Measurements from ENCODE around the gene ATG7. TPM values are rescaled to one million over a fixed set of nuclear protein-coding genes. Genes with fewer than 3 reads are reported as not detected.

Gene ATG7
- total and polyA plus RNA-seq, 10 of the 15 experiments (the other 5 are each of a cell fraction or from before 2014, with no cell fraction given), result 13.5 to 49.5 (median 26.4) TPM

DNA sequence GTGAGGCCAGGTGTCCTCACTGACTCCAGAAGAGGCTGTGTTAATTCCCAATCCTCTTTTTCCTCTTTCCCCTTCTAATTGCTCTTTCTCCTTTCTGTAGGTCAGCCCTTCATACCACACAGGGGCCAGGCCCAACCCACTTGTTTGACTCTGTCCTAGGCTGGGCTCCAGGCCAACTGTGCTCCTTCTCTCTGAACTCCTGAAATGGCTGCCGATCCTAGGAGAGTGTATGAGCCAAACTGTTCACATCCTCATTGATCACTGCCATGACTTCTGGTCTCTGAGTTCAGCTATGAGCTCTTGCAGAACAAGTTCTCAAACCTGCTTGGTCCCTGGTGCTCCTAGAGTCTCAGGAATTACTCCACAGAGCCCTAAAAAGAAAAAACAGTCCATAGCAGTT lies 226.4 kb downstream of the ATG7 start:
- Histone ChIP-seq H2AFZ (ENCODE audit: control insufficient read depth, low read depth, low read length) (no peak overlapping the region), H3K9ac (ENCODE audit: control insufficient read depth, insufficient read depth, low read length) (no peak overlapping the region), H3K27me3 (replicated peaks in 1 of 2; ENCODE audit: control insufficient read depth in 2 of 2, insufficient read depth in 2 of 2, low read length in 1 of 2) (no peaks in the 10 kb centered on the region), H3K4me2 (ENCODE audit: control insufficient read depth, insufficient read depth) (no peak overlapping the region), H4K20me1 (ENCODE audit: control insufficient read depth, insufficient read depth) (no peaks in the 10 kb centered on the region), H3K79me2 (ENCODE audit: control insufficient read depth, insufficient read depth, low read length) (no peaks in the 10 kb centered on the region), H3K27ac (ENCODE audit: control insufficient read depth, insufficient read depth) (no peak overlapping the region), H3K4me1 (ENCODE audit: control insufficient read depth, insufficient read depth, low read length) (no peaks in the 10 kb centered on the region), H3K4me3 (no peak overlapping the region), H3K9me3 (replicated peaks; ENCODE audit: control insufficient read depth, insufficient read depth, low read length) (no peaks in the 10 kb centered on the region), H3K36me3 (ENCODE audit: control insufficient read depth in 2 of 2, insufficient read depth in 2 of 2, low read length in 1 of 2) (no peaks in the 10 kb centered on the region)
- ChIA-PET CTCF (no interaction called here), RAD21 (ENCODE audit: unreplicated experiment) (no interaction called here), SMC1A (ENCODE audit: uncharacterized antibody, unreplicated experiment) (no interaction called here), POLR2A (no interaction called here)
- TF ChIP-seq, protein P1, sequence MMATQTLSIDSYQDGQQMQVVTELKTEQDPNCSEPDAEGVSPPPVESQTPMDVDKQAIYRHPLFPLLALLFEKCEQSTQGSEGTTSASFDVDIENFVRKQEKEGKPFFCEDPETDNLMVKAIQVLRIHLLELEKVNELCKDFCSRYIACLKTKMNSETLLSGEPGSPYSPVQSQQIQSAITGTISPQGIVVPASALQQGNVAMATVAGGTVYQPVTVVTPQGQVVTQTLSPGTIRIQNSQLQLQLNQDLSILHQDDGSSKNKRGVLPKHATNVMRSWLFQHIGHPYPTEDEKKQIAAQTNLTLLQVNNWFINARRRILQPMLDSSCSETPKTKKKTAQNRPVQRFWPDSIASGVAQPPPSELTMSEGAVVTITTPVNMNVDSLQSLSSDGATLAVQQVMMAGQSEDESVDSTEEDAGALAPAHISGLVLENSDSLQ (IDR thresholded peaks at IDR 0.05), result no peak
- TF ChIP-seq E4F1 (IDR thresholded peaks at IDR 0.05; ENCODE audit: borderline replicate concordance, partially characterized antibody), result no peak
- TF ChIP-seq ZNF207 (IDR thresholded peaks at IDR 0.05; ENCODE audit: borderline replicate concordance), result no peak
- TF ChIP-seq PRDM15 (CRISPR knock-in tag; IDR thresholded peaks at IDR 0.05), result no peak
- TF ChIP-seq KAT2A (conservative IDR thresholded peaks at IDR 0.05; ENCODE audit: control insufficient read depth, low read depth, low read length), result no peak
- TF ChIP-seq NFIC (IDR thresholded peaks at IDR 0.05; ENCODE audit: low read depth, low read length), result no peak
- TF ChIP-seq, protein P2, sequence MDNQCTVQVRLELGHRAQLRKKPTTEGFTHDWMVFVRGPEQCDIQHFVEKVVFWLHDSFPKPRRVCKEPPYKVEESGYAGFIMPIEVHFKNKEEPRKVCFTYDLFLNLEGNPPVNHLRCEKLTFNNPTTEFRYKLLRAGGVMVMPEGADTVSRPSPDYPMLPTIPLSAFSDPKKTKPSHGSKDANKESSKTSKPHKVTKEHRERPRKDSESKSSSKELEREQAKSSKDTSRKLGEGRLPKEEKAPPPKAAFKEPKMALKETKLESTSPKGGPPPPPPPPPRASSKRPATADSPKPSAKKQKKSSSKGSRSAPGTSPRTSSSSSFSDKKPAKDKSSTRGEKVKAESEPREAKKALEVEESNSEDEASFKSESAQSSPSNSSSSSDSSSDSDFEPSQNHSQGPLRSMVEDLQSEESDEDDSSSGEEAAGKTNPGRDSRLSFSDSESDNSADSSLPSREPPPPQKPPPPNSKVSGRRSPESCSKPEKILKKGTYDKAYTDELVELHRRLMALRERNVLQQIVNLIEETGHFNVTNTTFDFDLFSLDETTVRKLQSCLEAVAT (IDR thresholded peaks at IDR 0.05), result no peak
- no peak for TF ChIP-seq E2F4 (IDR thresholded peaks at IDR 0.05; ENCODE audit: low read depth, low read length)
- DNase-seq (ENCODE audit: low read depth, low spot score) (no peak), ATAC-seq (no peak), FAIRE-seq (no peak)
- BruUV-seq (replicated peaks), result no TSS peak
- intact Hi-C loops (cut with micrococcal nuclease; ENCODE audit: unreplicated experiment) (no loop called here), in situ Hi-C loops (cut with MboI) (no loop called here)
- WGBS (ENCODE audit: insufficient coverage, insufficient replicate concordance, low lambda C conversion rate, missing lambda C conversion rate), result 100% methylated on average over 1 of the region's 1 CpG
